ENCODE results near the gene SFT2D3. TPM values are rescaled to one million over a fixed set of nuclear protein-coding genes. Genes with fewer than 3 reads are reported as not detected.

The SFT2D3 gene
- total RNA-seq, 2 experiments from 2014 or later: 7.5 to 8.7 TPM

DNA sequence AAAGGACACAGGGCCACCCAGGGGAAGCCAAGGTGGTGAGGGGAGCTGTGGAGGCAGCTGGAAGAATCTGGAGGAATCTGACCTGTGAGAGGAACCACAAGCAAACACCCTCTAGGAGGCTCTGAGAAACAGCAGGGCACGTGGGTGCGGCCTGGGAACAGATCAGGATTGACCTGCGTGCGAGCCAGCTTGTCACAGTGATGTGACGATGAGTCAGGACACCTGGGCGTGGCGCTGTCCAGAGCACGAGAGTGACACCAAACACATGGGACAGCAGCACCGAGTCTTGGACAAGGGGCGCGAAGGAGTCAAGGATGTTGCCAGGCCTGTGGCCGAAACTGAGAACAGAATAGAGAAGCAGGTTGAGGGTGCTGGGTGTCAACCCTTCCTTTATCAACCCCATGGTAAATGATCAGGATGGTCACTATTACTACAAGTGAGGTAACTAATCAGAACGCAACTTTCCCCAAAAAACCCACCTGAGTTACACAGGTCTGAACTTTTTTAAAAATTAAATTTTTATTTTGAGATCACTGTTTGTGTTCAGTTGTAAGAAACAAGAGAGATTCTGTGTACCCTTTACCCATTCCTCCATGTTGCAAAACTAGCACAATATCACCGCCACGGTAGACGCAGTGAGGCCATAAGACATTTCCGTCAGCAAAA lies 637 bp upstream of the SFT2D3 start:
- DNase-seq (no peak), ATAC-seq (ENCODE audit: low read depth) (peak; percentile 7)
- H3K4me1 Mint-ChIP-seq: peaks cover 25% of the 10 kb centered on the region
- H3K27me3 Mint-ChIP-seq: no peaks in the 10 kb centered on the region
- peak overlapping the region; percentile 97 for H3K27ac Mint-ChIP-seq
- no peaks in the 10 kb centered on the region for H3K9me3 Mint-ChIP-seq
- H3K4me3 Mint-ChIP-seq: peak overlapping the region; percentile 90
- peaks cover 17% of the 10 kb centered on the region for H3K36me3 Mint-ChIP-seq
- POLR2A ChIA-PET: interaction anchor here (0.6 to 2.1 kb wide), 7 partner anchors 22 to 390 kb away, joined by 3 to 17 read pairs (median 9); partner anchors contain the start of genes IWS1, UGGT1 and WDR33

DNA sequence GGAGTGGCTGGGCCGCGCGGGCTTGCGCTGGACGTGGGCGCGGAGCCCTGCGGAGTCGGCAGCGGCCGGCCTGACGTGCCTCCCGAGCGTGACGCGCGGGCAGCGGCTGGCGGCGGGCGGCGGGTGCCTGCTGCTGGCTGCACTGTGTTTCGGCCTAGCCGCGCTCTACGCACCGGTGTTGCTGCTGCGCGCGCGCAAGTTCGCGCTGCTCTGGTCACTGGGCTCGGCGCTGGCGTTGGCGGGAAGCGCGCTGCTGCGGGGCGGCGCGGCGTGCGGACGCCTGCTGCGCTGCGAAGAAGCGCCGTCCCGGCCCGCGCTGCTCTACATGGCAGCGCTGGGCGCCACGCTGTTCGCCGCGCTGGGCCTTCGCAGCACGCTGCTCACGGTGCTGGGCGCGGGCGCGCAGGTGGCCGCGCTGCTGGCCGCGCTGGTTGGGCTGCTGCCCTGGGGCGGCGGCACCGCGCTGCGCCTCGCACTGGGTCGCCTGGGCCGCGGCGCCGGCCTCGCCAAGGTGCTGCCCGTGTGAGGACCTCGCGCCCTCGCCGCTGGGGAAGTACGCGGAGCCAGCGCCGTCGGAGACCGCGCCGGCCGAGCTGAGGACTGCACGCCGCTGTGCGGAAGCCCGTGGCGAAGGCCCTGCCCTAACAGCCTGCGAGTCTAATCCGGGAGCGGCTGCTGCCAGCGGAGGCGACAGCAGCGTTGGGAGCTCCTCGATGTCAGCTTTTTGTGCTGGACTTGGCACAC lies 526 bp downstream of the SFT2D3 start:
- Mint-ChIP-seq H3K9me3 (no peaks in the 10 kb centered on the region), H3K27me3 (no peaks in the 10 kb centered on the region), H3K4me3 (peak overlapping the region; percentile 90), H3K4me1 (peaks cover 25% of the 10 kb centered on the region), H3K36me3 (peaks cover 17% of the 10 kb centered on the region), H3K27ac (peak overlapping the region; percentile 88)
- POLR2A ChIA-PET: interaction anchor here (0.6 to 2.1 kb wide), 23 partner anchors 11 to 621 kb away, joined by 3 to 17 read pairs (median 3); partner anchors contain the start of genes IWS1, UGGT1 and WDR33
- ATAC-seq (ENCODE audit: low read depth) (peak; percentile 80), DNase-seq (peak; percentile 86)

DNA sequence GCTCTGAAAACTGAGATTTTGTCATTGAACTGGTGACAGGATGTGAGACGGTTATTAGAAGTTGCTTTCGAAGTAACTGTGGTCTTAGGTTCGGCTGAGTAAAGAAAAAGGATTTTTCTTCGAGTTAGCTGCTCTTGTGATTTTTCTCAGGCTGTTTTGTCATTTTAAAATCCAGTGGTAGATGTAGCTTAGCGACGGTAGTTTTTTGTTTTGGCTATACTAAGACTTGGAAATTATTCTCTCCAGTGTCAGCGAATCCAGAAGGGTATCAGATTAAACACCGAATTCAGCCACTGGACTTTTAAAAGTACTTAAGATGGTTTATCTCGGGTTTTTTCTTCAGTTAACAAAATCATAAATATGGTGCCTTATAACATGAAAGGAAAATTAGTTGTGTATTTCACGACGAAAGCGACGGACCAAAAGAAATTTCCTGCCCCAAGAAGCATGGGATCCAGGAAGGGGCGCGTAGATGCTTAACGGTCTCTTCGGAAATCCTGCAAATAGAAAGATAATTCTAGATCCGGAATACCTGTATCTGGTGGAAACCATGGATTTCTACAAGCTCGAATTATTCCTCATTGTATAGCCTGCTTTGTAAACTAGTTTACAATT lies 1.2 kb downstream of the SFT2D3 start:
- ATAC-seq (ENCODE audit: low read depth) (no peak), DNase-seq (no peak)
- Mint-ChIP-seq H3K27me3 (no peaks in the 10 kb centered on the region), H3K9me3 (no peaks in the 10 kb centered on the region), H3K27ac (peak overlapping the region; percentile 88), H3K36me3 (peaks cover 18% of the 10 kb centered on the region), H3K4me3 (peak overlapping the region; percentile 83), H3K4me1 (peaks cover 25% of the 10 kb centered on the region)
- POLR2A ChIA-PET: interaction anchor here (0.6 to 2.1 kb wide), 20 partner anchors 11 to 621 kb away, joined by 3 to 17 read pairs (median 4); partner anchors contain the start of genes IWS1, UGGT1 and WDR33

DNA sequence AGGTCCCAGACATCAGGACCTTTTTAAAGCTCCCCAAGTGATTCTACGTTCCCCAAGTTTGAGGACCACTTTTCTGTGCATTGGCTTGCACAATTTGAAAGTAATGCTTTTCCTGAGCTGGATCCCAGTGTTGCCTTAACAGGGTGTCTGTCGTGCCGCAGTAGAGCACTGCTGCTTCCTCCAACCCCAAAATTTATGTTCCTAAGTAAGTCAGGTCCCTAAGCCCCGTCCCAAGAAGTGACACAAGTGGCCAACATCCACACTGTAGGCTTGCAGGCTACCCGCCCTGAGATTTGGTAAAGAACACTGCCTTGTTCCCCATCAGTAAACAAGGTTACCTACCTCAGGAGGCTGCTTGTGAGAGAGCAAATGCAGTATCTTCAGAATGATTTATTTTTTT lies 2.0 kb downstream of the SFT2D3 start:
- no peaks in the 10 kb centered on the region for H3K9me3 Mint-ChIP-seq
- no peak for ATAC-seq (ENCODE audit: low read depth)
- peaks cover 20% of the 10 kb centered on the region for H3K36me3 Mint-ChIP-seq
- H3K4me1 Mint-ChIP-seq: peaks cover 25% of the 10 kb centered on the region
- peak overlapping the region; percentile 19 for H3K4me3 Mint-ChIP-seq
- no peak overlapping the region for H3K27ac Mint-ChIP-seq
- no peaks in the 10 kb centered on the region for H3K27me3 Mint-ChIP-seq
- POLR2A ChIA-PET: no interaction called here
- no peak for DNase-seq

DNA sequence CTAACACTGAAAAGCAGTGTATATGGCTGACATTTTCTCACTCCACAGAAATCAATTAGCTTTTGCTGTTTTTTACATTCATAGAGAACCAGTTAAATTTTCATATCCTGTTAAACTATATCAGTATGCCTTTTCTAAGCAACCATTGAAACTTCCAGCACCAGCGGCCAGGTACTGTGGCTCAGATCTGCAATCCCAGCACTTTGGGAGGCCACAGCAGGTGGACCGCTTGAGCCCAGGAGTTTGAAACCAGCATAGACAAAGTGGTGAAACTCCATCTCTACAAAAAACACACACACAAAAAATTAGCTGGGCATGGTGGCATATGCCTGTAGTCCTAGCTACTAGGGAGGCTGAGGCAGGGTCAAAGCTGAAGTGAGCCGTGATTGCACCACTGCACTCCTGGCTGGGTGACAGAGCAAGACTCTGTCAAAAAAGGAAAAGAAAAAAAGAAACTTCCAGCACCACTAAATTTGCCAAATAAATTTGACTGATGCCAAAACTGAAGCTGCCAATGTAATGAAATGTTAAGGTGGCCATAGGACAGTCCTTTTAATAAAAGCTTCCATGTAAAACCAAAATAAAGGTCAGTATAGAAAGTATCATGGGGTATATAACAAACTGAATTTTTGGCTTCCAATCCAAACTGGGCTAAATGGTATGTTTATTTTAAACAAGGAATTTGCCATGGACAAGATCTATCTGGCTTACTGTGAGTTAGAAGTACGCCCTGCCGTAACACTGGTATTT lies 3.5 kb downstream of the SFT2D3 start:
- H3K9me3 Mint-ChIP-seq: no peaks in the 10 kb centered on the region
- H3K27ac Mint-ChIP-seq: no peak overlapping the region
- H3K4me1 Mint-ChIP-seq: peaks cover 25% of the 10 kb centered on the region
- DNase-seq: no peak
- peaks cover 26% of the 10 kb centered on the region for H3K36me3 Mint-ChIP-seq
- POLR2A ChIA-PET: no interaction called here
- H3K4me3 Mint-ChIP-seq: no peak overlapping the region
- H3K27me3 Mint-ChIP-seq: no peaks in the 10 kb centered on the region
- ATAC-seq (ENCODE audit: low read depth): no peak

DNA sequence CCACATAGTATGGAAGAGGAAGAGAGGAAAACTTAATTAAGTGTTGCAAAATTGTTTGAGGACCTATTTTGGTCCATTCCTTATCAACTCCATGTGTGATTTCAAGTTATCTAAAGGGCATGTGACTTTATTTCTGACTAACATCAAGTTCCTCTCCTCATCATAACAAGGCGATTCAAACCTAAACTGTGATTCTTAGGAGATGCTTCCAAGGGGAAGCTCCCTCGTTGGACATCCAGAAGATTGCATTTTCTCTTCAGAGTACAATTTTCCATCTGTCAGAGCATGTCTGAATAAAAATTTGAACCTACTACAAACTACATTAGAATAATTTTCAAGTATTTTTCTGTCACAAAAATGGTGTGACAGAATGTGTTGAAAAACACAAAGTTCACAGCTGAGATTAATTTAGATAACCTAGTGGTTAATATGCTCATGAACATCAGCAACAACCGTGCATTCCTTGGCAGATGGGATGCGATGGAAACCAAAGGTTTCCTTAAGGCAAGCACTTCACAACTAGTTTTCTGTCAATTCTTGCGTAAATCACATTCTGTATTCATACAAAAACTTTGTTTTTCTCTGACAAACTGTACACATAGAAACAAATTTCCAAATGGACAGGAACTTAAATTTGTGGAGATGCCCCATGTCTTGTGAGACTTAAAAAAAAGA lies 4.2 kb downstream of the SFT2D3 start:
- Mint-ChIP-seq H3K4me1 (peaks cover 21% of the 10 kb centered on the region), H3K9me3 (no peaks in the 10 kb centered on the region), H3K4me3 (no peak overlapping the region), H3K27ac (no peak overlapping the region), H3K27me3 (no peaks in the 10 kb centered on the region), H3K36me3 (peaks cover 26% of the 10 kb centered on the region)
- DNase-seq: no peak
- POLR2A ChIA-PET: no interaction called here
- ATAC-seq (ENCODE audit: low read depth): no peak

DNA sequence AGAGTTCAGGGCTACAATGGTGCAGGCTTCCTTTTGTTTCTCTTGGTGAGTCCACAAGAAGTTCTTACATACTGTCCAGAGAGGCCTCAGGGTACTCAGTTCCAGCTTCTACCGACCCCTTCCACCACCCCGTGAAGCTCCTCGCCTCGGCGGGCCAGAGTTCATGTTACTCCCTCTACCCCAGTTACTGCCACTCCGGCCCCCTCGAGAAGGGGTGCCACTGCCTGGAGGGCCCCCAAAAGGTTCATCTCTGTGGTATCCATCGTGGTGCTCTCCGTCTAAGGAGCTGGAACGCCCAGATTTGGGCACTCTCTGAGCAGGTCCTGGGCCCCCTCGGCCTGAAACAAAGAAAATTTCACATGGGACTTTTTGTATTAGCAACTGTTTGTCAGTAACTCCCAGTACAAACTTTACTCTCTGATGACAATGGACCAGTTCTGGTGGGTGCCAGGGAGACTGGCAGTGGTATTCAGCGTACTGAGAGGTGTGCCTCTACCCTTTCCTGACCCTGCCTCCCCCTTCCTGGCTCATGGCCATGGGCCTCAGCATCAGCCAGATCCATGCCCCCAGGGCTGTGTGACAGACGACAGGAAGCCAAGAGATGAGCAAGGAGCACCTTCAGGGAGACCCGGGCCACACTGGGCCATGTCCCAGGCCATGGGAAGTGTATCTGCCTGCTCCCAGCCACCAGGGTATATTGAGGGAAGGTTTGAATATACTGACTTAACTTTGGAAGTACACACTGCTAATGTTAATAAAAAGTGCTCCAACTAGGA lies 5.1 kb downstream of the SFT2D3 start:
- Mint-ChIP-seq H3K4me3 (no peak overlapping the region), H3K36me3 (peaks cover 28% of the 10 kb centered on the region), H3K9me3 (no peaks in the 10 kb centered on the region), H3K27ac (peak overlapping the region; percentile 9), H3K27me3 (no peaks in the 10 kb centered on the region), H3K4me1 (peaks cover 19% of the 10 kb centered on the region)
- POLR2A ChIA-PET: interaction anchor here (1.1 kb wide), 1 partner anchor 9 kb away, joined by 3 read pairs; no protein-coding TSS in a partner anchor
- DNase-seq (no peak), ATAC-seq (ENCODE audit: low read depth) (no peak)

DNA sequence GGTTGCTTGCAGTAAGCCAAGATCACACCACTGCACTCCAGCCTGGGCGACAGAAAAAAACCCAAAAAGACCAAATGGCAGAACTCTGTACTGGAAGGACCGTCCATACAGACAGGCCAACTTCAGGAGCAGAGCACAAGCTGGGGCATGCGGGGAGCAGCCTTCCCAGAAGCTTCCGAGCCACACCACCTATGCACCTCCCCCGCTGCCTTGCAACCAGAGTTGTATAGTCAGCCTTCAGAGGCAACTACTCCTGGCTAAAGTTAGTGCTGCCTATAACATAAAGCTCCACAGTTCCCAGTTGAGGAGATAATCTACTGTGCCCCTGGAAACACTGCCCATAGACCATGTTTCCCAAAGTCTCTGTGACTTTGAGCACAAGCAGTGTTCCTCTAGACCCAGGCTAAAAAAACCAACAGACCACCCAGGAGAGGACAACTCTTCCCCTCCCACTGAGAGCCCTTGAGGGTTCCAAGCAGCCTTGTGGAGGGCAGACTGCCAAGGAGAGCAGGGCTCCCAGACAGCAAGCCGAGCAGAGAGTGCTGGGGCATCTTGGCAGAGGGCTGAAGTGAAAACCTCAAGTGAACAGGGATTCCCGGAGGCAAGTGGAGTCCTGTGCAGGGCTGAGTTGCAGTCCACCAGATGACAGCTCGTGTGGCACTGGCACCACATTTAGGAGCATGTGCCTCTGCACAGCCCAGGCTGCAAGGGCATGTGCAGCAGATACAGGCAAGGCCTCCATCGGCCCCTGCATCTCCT lies 6.8 kb downstream of the SFT2D3 start:
- Mint-ChIP-seq H3K4me3 (no peak overlapping the region), H3K36me3 (peaks cover 25% of the 10 kb centered on the region), H3K4me1 (peaks cover 10% of the 10 kb centered on the region), H3K27me3 (no peaks in the 10 kb centered on the region), H3K9me3 (no peaks in the 10 kb centered on the region), H3K27ac (no peak overlapping the region)
- ATAC-seq (ENCODE audit: low read depth) (no peak), DNase-seq (no peak)
- POLR2A ChIA-PET: no interaction called here

DNA sequence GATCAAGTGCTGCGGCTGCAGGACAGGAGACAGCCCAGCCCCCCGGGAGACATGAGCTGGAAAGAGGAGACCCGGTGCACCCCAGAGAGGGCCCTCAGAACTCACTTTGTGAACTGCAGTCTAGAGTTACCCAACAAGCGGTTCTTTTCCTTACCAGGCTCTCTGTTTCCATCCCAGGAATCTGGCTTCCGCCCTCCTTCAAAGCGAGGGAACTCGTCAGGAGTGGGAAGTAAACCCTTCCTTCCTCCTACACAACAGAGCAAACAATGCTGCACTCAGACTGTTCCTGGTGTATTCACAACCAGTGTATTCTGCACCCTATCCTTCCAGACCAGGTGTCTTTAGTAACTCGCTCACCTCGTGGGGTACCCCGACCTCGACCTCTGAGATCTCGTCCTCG lies 8.0 kb downstream of the SFT2D3 start:
- POLR2A ChIA-PET: no interaction called here
- H3K27ac Mint-ChIP-seq: no peak overlapping the region
- H3K4me1 Mint-ChIP-seq: peaks cover 5% of the 10 kb centered on the region
- H3K27me3 Mint-ChIP-seq: no peaks in the 10 kb centered on the region
- no peak for ATAC-seq (ENCODE audit: low read depth)
- H3K9me3 Mint-ChIP-seq: no peaks in the 10 kb centered on the region
- no peak for DNase-seq
- peaks cover 22% of the 10 kb centered on the region for H3K36me3 Mint-ChIP-seq
- no peak overlapping the region for H3K4me3 Mint-ChIP-seq

DNA sequence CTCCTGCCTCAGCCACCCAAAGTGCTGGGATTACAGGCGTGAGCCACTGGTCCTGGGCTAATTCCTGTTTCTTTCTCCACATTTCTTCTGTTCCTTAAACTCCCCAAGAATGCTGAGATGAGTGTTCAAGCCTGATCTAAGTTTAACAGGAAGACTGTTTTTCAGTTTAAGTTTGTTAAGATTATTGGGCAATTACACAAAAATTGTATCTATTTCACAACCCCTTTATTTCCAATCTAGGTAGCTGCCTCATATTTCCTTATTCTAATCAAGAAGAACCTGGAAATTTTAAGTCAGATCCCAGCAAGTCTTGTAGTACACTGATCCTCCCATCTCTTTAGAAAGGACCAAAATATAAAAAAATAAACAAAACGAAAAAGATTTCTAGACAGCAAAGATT lies 11.7 kb downstream of the SFT2D3 start:
- no peak for DNase-seq
- ATAC-seq (ENCODE audit: low read depth): no peak
- no peaks in the 10 kb centered on the region for H3K4me1 Mint-ChIP-seq
- H3K4me3 Mint-ChIP-seq: no peak overlapping the region
- H3K36me3 Mint-ChIP-seq: peaks cover 13% of the 10 kb centered on the region
- POLR2A ChIA-PET: interaction anchor here (1.7 kb wide), 1 partner anchor 11 kb away, joined by 7 read pairs; no protein-coding TSS in a partner anchor
- H3K9me3 Mint-ChIP-seq: no peaks in the 10 kb centered on the region
- no peaks in the 10 kb centered on the region for H3K27me3 Mint-ChIP-seq
- H3K27ac Mint-ChIP-seq: no peak overlapping the region

DNA sequence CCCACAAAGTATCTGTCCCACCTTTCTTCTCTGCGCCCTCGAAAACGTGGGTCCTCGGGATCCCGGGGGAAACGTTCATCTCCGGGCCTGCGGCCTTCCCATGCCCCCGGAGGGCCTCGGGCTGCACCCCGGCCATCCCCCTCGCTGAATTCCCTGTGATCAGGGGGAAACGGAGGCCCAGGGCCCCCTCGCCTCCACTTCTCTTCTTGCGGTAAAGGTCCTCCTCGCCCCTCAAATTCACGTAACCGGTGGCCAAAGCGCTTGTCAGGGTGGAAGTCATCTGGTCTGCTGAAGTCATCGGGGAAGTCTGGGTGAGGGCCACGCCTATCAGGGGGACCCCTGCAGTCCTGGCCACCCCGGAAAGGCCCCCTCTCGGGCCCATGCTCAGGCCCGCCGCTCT lies 12.3 kb downstream of the SFT2D3 start:
- POLR2A ChIA-PET: interaction anchor here (1.7 kb wide), 1 partner anchor 11 kb away, joined by 7 read pairs; no protein-coding TSS in a partner anchor
- ATAC-seq (ENCODE audit: low read depth): no peak
- H3K27ac Mint-ChIP-seq: no peak overlapping the region
- H3K4me1 Mint-ChIP-seq: no peaks in the 10 kb centered on the region
- H3K9me3 Mint-ChIP-seq: no peaks in the 10 kb centered on the region
- peaks cover 17% of the 10 kb centered on the region for H3K36me3 Mint-ChIP-seq
- H3K4me3 Mint-ChIP-seq: no peak overlapping the region
- no peaks in the 10 kb centered on the region for H3K27me3 Mint-ChIP-seq
- DNase-seq: no peak

Measured in activated naive CD8-positive, alpha-beta T cell treated with anti-CD3 and anti-CD28 coated beads, Interleukin-2, amount 10 ng/mL, durations not matched to agents 7 days and 5 days (primary cell).